Memory B cell (primary cell): ENCODE data around the gene NDUFA1.
"Not testable (repeated sequence)": the region's sequence is repeated elsewhere in the genome, so short reads cannot be mapped to it uniquely, and the experiment has no call there.

Source experiments
- ATAC-seq: fragments of 150-1000 bp; cut with Tn5 transposase; 2 replicates; pipeline ENCODE4 v1.10.0; 2021; ENCODE audit warnings: low read depth, mild to moderate bottlenecking, moderate library complexity
- DNase-seq, 2 donors: peaks; one replicate each; pipeline ENCODE4 v3.0.0; 2022; ENCODE audit warnings: low spot score in 2 of 2
- H3K27ac Mint-ChIP-seq: one replicate; pipeline ENCODE4 v1.8.0; 2022; ENCODE audit warnings: mild to moderate bottlenecking, moderate library complexity, mixed read lengths
- H3K27me3 Mint-ChIP-seq: one replicate; pipeline ENCODE4 v1.8.0; 2022; ENCODE audit warnings: mixed read lengths
- H3K36me3 Mint-ChIP-seq: one replicate; pipeline ENCODE4 v1.8.0; 2022; ENCODE audit warnings: mild to moderate bottlenecking, mixed read lengths
- H3K4me1 Mint-ChIP-seq: one replicate; pipeline ENCODE4 v1.8.0; 2022; ENCODE audit warnings: mixed read lengths
- H3K4me3 Mint-ChIP-seq: one replicate; pipeline ENCODE4 v1.8.0; 2022; ENCODE audit warnings: mild to moderate bottlenecking, moderate library complexity, mixed read lengths
- H3K9me3 Mint-ChIP-seq: one replicate; pipeline ENCODE4 v1.8.0; 2022; ENCODE audit warnings: mixed read lengths

NDUFA1 gene

GRCh38 chrX:119885554-119886428, 14.2 kb downstream of the NDUFA1 start:
- Mint-ChIP-seq H3K9me3 (no peaks in the 10 kb centered on the region), H3K4me1 (peaks cover 6% of the 10 kb centered on the region), H3K4me3 (peak overlapping the region; percentile 44), H3K27me3 (no peaks in the 10 kb centered on the region), H3K27ac (no peak overlapping the region), H3K36me3 (no peaks in the 10 kb centered on the region)
- DNase-seq (no peak), ATAC-seq (peak; percentile 26)

GRCh38 chrX:119887721-119888425, 16.2 kb downstream of the NDUFA1 start:
- Mint-ChIP-seq H3K36me3 (no peaks in the 10 kb centered on the region), H3K27ac (no peak overlapping the region), H3K9me3 (no peaks in the 10 kb centered on the region), H3K4me1 (peaks cover 6% of the 10 kb centered on the region), H3K27me3 (no peaks in the 10 kb centered on the region), H3K4me3 (peak overlapping the region; percentile 56)
- DNase-seq = peak; percentile 33 to 47
- ATAC-seq = peak; percentile 77

DNA sequence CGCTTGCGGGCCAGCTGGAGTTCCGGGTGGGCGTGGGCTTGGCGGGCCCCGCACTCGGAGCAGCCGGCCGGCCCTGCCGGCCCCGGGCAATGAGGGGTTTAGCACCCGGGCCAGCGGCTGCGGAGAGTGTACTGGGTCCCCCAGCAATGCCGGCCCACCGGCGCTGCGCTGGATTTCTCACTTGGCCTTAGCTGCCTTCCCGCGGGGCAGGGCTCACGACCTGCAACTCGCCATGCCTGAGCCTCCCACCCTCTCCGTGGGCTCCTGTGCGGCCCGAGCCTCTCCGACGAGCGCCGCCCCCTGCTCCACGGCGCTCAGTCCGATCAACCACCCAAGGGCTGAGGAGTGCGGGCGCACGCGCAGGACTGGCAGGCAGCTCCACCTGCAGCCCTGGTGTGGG, 19.0 kb downstream of the NDUFA1 start:
- not testable (repeated sequence) for H3K4me3 Mint-ChIP-seq, H3K36me3 Mint-ChIP-seq, H3K27me3 Mint-ChIP-seq, ATAC-seq, DNase-seq, H3K27ac Mint-ChIP-seq, H3K4me1 Mint-ChIP-seq, H3K9me3 Mint-ChIP-seq

- H3K27me3 Mint-ChIP-seq, H3K4me3 Mint-ChIP-seq, H3K36me3 Mint-ChIP-seq, ATAC-seq, H3K27ac Mint-ChIP-seq, DNase-seq, H3K9me3 Mint-ChIP-seq, H3K4me1 Mint-ChIP-seq: not testable (repeated sequence)
These were observed 20.5 kb downstream of the NDUFA1 start for GRCh38 chrX:119891961-119892692.

DNA sequence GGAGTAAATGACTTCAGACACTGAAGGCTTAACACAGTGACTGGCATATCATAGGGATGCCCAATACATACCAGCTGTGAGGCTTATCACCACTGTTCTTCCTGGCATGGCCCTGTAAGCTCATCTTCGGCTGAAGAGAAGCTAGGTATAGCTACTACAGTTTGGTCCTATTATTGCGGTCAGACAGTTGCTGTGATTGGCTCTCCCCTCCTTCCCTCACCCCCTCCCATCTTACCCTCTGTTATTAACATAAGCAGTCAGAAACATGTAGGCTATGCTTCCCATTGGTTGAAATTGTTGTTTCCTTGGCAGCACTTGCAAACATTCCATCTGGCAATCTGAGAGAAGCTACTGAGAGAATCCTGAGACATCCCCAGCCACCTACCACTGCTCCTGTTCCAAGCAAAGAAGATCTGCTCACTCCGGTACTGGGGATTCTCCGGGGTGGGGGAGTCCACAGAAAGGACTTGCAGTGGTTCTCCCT, 24.3 kb downstream of the NDUFA1 start, which contains the start of gene AKAP14:
Gene AKAP14, plus strand, starts transcription at position 51 of the 484 bp plus-strand sequence. CDS start 7,331 bp downstream, outside the sequence.
- H3K4me1 Mint-ChIP-seq = no peaks in the 10 kb centered on the region
- ATAC-seq (no peak), DNase-seq (no peak)
- H3K27me3 Mint-ChIP-seq = no peaks in the 10 kb centered on the region
- no peak within 1 kb of the TSS for H3K27ac Mint-ChIP-seq
- no peaks in the 10 kb centered on the region for H3K36me3 Mint-ChIP-seq
- H3K4me3 Mint-ChIP-seq = no peak within 1 kb of the TSS
- no peaks in the 10 kb centered on the region for H3K9me3 Mint-ChIP-seq

GRCh38 chrX:119899125-119899524, 27.5 kb downstream of the NDUFA1 start:
- ATAC-seq (no peak), DNase-seq (no peak)
- H3K27ac Mint-ChIP-seq = no peak overlapping the region
- H3K27me3 Mint-ChIP-seq = no peaks in the 10 kb centered on the region
- no peaks in the 10 kb centered on the region for H3K9me3 Mint-ChIP-seq
- H3K4me1 Mint-ChIP-seq = no peaks in the 10 kb centered on the region
- no peaks in the 10 kb centered on the region for H3K36me3 Mint-ChIP-seq
- H3K4me3 Mint-ChIP-seq = no peak overlapping the region

- Mint-ChIP-seq H3K4me1 (no peaks in the 10 kb centered on the region), H3K36me3 (no peaks in the 10 kb centered on the region), H3K27me3 (peaks cover 4% of the 10 kb centered on the region), H3K9me3 (no peaks in the 10 kb centered on the region), H3K4me3 (no peak overlapping the region), H3K27ac (no peak overlapping the region)
- no peak for DNase-seq
- ATAC-seq = no peak
These were observed 29.3 kb downstream of the NDUFA1 start for GRCh38 chrX:119900976-119901375.

- Mint-ChIP-seq H3K4me3 (no peak overlapping the region), H3K27ac (no peak overlapping the region), H3K4me1 (no peaks in the 10 kb centered on the region), H3K36me3 (no peaks in the 10 kb centered on the region), H3K27me3 (no peaks in the 10 kb centered on the region), H3K9me3 (no peaks in the 10 kb centered on the region)
- ATAC-seq (no peak), DNase-seq (no peak)
These were observed 44.7 kb downstream of the NDUFA1 start for GRCh38 chrX:119916310-119916709.

GRCh38 chrX:119917877-119918276, 46.2 kb downstream of the NDUFA1 start:
- no peak for DNase-seq
- no peaks in the 10 kb centered on the region for H3K9me3 Mint-ChIP-seq
- no peaks in the 10 kb centered on the region for H3K27me3 Mint-ChIP-seq
- H3K4me1 Mint-ChIP-seq = no peaks in the 10 kb centered on the region
- H3K36me3 Mint-ChIP-seq = no peaks in the 10 kb centered on the region
- no peak overlapping the region for H3K4me3 Mint-ChIP-seq
- ATAC-seq = no peak
- H3K27ac Mint-ChIP-seq = no peak overlapping the region

DNA sequence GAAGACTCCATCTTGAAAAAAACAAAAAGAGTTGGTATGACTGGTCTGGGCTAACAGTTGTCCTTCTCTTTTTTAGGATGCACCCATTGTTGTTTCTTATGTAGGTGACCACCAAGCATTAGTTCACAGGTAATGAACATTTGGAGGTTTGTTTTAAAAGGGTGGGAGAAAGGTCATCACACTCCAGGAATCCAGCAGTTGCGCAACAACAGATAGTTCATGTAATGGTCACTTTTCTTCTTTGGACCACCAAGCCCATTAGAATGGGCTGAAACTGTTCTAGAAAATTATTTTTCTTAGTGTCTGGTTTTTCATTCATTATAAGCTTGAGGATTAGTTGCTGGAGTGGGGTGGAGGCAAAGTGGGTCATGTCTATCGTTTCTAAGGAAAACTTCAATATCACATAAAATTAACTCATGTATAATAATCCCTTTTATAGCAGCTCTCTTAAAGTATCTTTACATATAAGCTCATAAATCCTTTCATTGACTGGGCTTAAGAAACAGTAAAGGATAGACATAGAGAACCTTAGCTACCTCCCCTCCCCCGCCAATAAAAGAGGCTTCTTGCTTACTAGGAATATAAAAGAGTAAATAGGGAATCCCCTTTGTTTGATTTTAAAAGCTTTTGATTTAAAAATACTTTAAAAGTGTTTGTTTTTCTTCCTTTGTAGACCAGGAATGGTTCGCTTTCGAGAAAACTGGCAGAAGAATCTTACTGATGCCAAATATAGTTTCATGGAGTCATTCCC, 48.4 kb downstream of the NDUFA1 start:
- ATAC-seq (no peak), DNase-seq (no peak)
- no peak overlapping the region for H3K27ac Mint-ChIP-seq
- no peaks in the 10 kb centered on the region for H3K4me1 Mint-ChIP-seq
- no peaks in the 10 kb centered on the region for H3K9me3 Mint-ChIP-seq
- no peak overlapping the region for H3K4me3 Mint-ChIP-seq
- peaks cover under 1% of the 10 kb centered on the region for H3K36me3 Mint-ChIP-seq
- no peaks in the 10 kb centered on the region for H3K27me3 Mint-ChIP-seq

GRCh38 chrX:119922391-119922790, 50.8 kb downstream of the NDUFA1 start:
- H3K27me3 Mint-ChIP-seq, H3K36me3 Mint-ChIP-seq, H3K27ac Mint-ChIP-seq, DNase-seq, ATAC-seq, H3K4me1 Mint-ChIP-seq, H3K4me3 Mint-ChIP-seq, H3K9me3 Mint-ChIP-seq: not testable (repeated sequence)
